Effector memory CD8-positive, alpha-beta T cell (primary cell): Measurements from ENCODE around the gene MSL1.

Source experiments
- ATAC-seq: fragments of 150-1000 bp; cut with Tn5 transposase; replicated peaks from 2 replicates; pipeline ENCODE4 v1.10.0; 2021; ENCODE audit warnings: mild to moderate bottlenecking, moderate library complexity
- DNase-seq, 3 experiments: peaks; one replicate each; pipeline ENCODE4 v3.0.0; 2021
- H3K27ac Mint-ChIP-seq, 2 donors: one replicate each; pipeline ENCODE4 v1.8.0; 2022; ENCODE audit warnings: mild to moderate bottlenecking in 2 of 2, mixed read lengths in 2 of 2, moderate library complexity in 2 of 2
- H3K27me3 Mint-ChIP-seq, 2 donors: one replicate each; pipeline ENCODE4 v1.8.0; 2022; ENCODE audit warnings: mixed read lengths in 2 of 2
- H3K36me3 Mint-ChIP-seq: one replicate; pipeline ENCODE4 v1.8.0; 2022; ENCODE audit warnings: mild to moderate bottlenecking, moderate library complexity, mixed read lengths; ENCODE audit not compliant: insufficient read depth
- H3K4me1 Mint-ChIP-seq, 2 donors: one replicate each; pipeline ENCODE4 v1.8.0; 2022; ENCODE audit warnings: low read depth in 2 of 2, mixed read lengths in 2 of 2
- H3K4me3 Mint-ChIP-seq, 2 donors: one replicate each; pipeline ENCODE4 v1.8.0; 2022; ENCODE audit warnings: mild to moderate bottlenecking in 2 of 2, mixed read lengths in 2 of 2, moderate library complexity in 2 of 2
- H3K9me3 Mint-ChIP-seq, 2 donors: one replicate each; pipeline ENCODE4 v1.8.0; 2022; ENCODE audit warnings: mixed read lengths in 2 of 2
- total RNA-seq, 9 experiments: gene quantifications; one replicate each; lab custom pipeline; 2026; lab: John Stamatoyannopoulos, UW

MSL1 gene
- 99.9 to 226 (median 115) reads per million in 9 experiments for total RNA-seq

- peaks cover 29% of the 10 kb centered on the region for H3K36me3 Mint-ChIP-seq
- H3K27ac Mint-ChIP-seq, result peak within 1 kb of the TSS; percentile 65 to 89
- peak; percentile 79 to 84 (median 84) for DNase-seq
- H3K9me3 Mint-ChIP-seq, result no peaks in the 10 kb centered on the region
- H3K4me1 Mint-ChIP-seq, result peaks cover 24 to 28% of the 10 kb centered on the region in 2 donors
- no peaks in the 10 kb centered on the region for H3K27me3 Mint-ChIP-seq
- peak; percentile 69 for ATAC-seq
- peak within 1 kb of the TSS; percentile 90 to 93 for H3K4me3 Mint-ChIP-seq
Measured at GRCh38 chr17:40121181-40122135, at the start of gene MSL1. TSS of gene MSL1 (plus strand) at chr17:40121971. CDS start at chr17:40122613, 642 bp downstream.

GRCh38 chr17:40072040-40072734, 49.6 kb upstream of the MSL1 start:
- Mint-ChIP-seq H3K36me3 (peaks cover 24% of the 10 kb centered on the region), H3K4me3 (no peak overlapping the region), H3K27ac (peak overlapping the region; percentile 85 to 92), H3K9me3 (no peaks in the 10 kb centered on the region), H3K4me1 (peaks cover 73 to 74% of the 10 kb centered on the region in 2 donors), H3K27me3 (no peaks in the 10 kb centered on the region)
- DNase-seq, result no peak
- ATAC-seq, result no peak

GRCh38 chr17:40072735-40073346, 48.9 kb upstream of the MSL1 start:
- peaks cover 25% of the 10 kb centered on the region for H3K36me3 Mint-ChIP-seq
- H3K4me3 Mint-ChIP-seq, result no peak overlapping the region
- no peaks in the 10 kb centered on the region for H3K9me3 Mint-ChIP-seq
- H3K27me3 Mint-ChIP-seq, result no peaks in the 10 kb centered on the region
- ATAC-seq (no peak), DNase-seq (no peak)
- peaks cover 66 to 68% of the 10 kb centered on the region in 2 donors for H3K4me1 Mint-ChIP-seq
- peak overlapping the region in 1 of 2 donors; percentile 85 for H3K27ac Mint-ChIP-seq

- Mint-ChIP-seq H3K9me3 (no peaks in the 10 kb centered on the region), H3K27me3 (no peaks in the 10 kb centered on the region), H3K27ac (peak overlapping the region; percentile 62 to 85), H3K4me1 (peaks cover 58 to 61% of the 10 kb centered on the region in 2 donors), H3K36me3 (peaks cover 26% of the 10 kb centered on the region), H3K4me3 (no peak overlapping the region)
- ATAC-seq (no peak), DNase-seq (no peak)
Measured at GRCh38 chr17:40073454-40074174, 48.2 kb upstream of the MSL1 start.

- Mint-ChIP-seq H3K27ac (peak overlapping the region; percentile 62 to 85), H3K36me3 (peaks cover 26% of the 10 kb centered on the region), H3K27me3 (no peaks in the 10 kb centered on the region), H3K4me1 (peaks cover 53 to 56% of the 10 kb centered on the region in 2 donors), H3K4me3 (no peak overlapping the region), H3K9me3 (no peaks in the 10 kb centered on the region)
- no peak for DNase-seq
- ATAC-seq, result no peak
Measured at GRCh38 chr17:40074175-40074512, 47.6 kb upstream of the MSL1 start.

- Mint-ChIP-seq H3K36me3 (peaks cover 20% of the 10 kb centered on the region), H3K4me1 (peaks cover 46 to 51% of the 10 kb centered on the region in 2 donors), H3K4me3 (no peak overlapping the region), H3K9me3 (no peaks in the 10 kb centered on the region), H3K27me3 (no peaks in the 10 kb centered on the region), H3K27ac (no peak overlapping the region)
- ATAC-seq, result no peak
- DNase-seq, result no peak
Measured at GRCh38 chr17:40074871-40075200, 46.9 kb upstream of the MSL1 start.

- Mint-ChIP-seq H3K4me1 (peaks cover 41 to 46% of the 10 kb centered on the region in 2 donors), H3K4me3 (peak overlapping the region in 1 of 2 donors; percentile 63), H3K36me3 (peaks cover 25% of the 10 kb centered on the region), H3K27ac (no peak overlapping the region), H3K9me3 (no peaks in the 10 kb centered on the region), H3K27me3 (no peaks in the 10 kb centered on the region)
- ATAC-seq (peak; percentile 92), DNase-seq (peak; percentile 68 to 71 (median 71))
Measured at GRCh38 chr17:40075201-40075941, 46.4 kb upstream of the MSL1 start.

- no peaks in the 10 kb centered on the region for H3K9me3 Mint-ChIP-seq
- no peak overlapping the region for H3K27ac Mint-ChIP-seq
- H3K4me3 Mint-ChIP-seq, result peak overlapping the region in 1 of 2 donors; percentile 63
- H3K27me3 Mint-ChIP-seq, result no peaks in the 10 kb centered on the region
- no peak for ATAC-seq
- DNase-seq, result no peak
- peaks cover 25% of the 10 kb centered on the region for H3K36me3 Mint-ChIP-seq
- H3K4me1 Mint-ChIP-seq, result peaks cover 36 to 39% of the 10 kb centered on the region in 2 donors
Measured at GRCh38 chr17:40075942-40076498, 45.8 kb upstream of the MSL1 start.

- Mint-ChIP-seq H3K4me1 (peaks cover 33 to 34% of the 10 kb centered on the region in 2 donors), H3K27ac (no peak overlapping the region)
- no peak for ATAC-seq
Measured at GRCh38 chr17:40076591-40076990, 45.2 kb upstream of the MSL1 start.

GRCh38 chr17:40079545-40079944, 42.2 kb upstream of the MSL1 start:
- peaks cover 18 to 19% of the 10 kb centered on the region in 2 donors for H3K4me1 Mint-ChIP-seq
- no peak overlapping the region for H3K27ac Mint-ChIP-seq
- H3K27me3 Mint-ChIP-seq, result no peaks in the 10 kb centered on the region
- ATAC-seq (no peak), DNase-seq (no peak)
- no peaks in the 10 kb centered on the region for H3K9me3 Mint-ChIP-seq
- H3K4me3 Mint-ChIP-seq, result no peak overlapping the region
- peaks cover 36% of the 10 kb centered on the region for H3K36me3 Mint-ChIP-seq

More at GRCh38 chr17:40076591-40076990, 45.2 kb upstream of the MSL1 start:
- no peaks in the 10 kb centered on the region for H3K9me3 Mint-ChIP-seq
- no peaks in the 10 kb centered on the region for H3K27me3 Mint-ChIP-seq
- no peak overlapping the region for H3K4me3 Mint-ChIP-seq
- DNase-seq, result no peak
- peaks cover 25% of the 10 kb centered on the region for H3K36me3 Mint-ChIP-seq

GRCh38 chr17:40084477-40084876, 37.3 kb upstream of the MSL1 start:
- ATAC-seq, result no peak
- Mint-ChIP-seq H3K27me3 (no peaks in the 10 kb centered on the region), H3K4me1 (peaks cover 11 to 12% of the 10 kb centered on the region in 2 donors), H3K27ac (no peak overlapping the region), H3K4me3 (no peak overlapping the region), H3K9me3 (no peaks in the 10 kb centered on the region), H3K36me3 (peaks cover 52% of the 10 kb centered on the region)
- DNase-seq, result no peak
